ENCODE data around the gene NTN4. TPM values are rescaled to one million over a fixed set of nuclear protein-coding genes. Genes with fewer than 3 reads are reported as not detected.

NTN4 gene
- total RNA-seq, 3 donors from 2014 or later: 0.13 to 0.16 (median 0.16) TPM

DNA sequence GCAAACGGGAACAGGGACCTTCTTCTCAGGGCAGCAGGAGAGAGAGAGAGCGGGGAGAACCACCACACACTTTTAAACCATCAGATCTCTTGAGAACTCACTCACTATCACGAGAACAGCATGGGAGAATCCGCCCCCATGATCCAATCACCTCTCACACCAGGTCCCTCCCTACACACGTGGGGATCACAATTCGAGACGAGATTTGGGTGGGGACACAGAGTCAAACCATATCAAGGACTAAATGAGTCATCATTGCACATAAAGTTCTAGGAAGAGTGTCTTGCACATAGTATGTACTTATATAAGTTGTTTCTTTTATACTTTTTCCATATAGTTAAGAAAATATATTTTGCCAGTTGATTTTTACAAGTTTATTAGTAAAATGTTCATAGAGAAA, 17.6 kb upstream of the NTN4 start:
- Mint-ChIP-seq H3K4me1 (ENCODE audit: low read depth) (peaks cover 9% of the 10 kb centered on the region), H3K9me3 (no peaks in the 10 kb centered on the region), H3K27me3 (ENCODE audit: low read depth) (peaks cover 18% of the 10 kb centered on the region), H3K4me3 (no peak overlapping the region), H3K36me3 (ENCODE audit: insufficient read depth) (no peaks in the 10 kb centered on the region)
- ATAC-seq (no peak), DNase-seq (no peak)

DNA sequence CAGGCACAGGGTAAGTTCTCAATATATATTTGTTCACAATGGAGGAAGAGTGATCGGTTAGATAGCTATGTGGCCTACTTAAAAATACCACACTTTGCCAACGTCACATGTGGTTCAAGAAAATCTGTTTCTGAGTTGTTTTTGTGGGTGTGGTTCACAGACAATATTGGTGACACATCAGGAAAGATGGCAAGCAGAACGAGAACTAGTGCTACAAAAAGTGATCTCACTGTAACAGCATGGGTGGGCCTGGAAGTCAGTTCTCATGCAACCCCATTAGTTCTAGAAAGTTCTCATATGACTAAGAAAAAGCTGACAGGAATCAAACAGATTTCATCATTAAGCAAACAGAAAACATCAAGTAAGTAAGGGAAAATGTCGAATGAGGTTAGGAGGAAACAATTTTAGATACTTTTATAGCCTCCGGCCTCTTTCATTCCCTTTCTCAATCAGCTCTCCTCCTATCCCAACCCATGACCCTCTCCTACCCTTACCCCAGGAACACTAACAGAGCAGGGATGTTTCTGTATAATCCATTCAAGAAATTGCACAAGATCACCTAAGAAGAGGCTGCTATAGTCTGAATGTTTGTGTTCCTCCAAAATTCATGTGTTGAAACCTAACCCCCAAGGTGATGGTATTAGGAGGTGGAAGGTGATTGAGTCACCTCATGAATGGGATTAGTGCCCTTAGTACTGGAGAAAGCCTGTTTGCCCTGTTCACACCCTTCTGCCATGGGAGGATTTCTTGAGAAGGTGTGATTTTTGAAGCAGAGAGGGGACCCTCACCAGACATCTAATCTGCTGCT, 15.5 kb upstream of the NTN4 start:
- peaks cover 11% of the 10 kb centered on the region for H3K27me3 Mint-ChIP-seq (ENCODE audit: low read depth)
- H3K9me3 Mint-ChIP-seq: no peaks in the 10 kb centered on the region
- no peaks in the 10 kb centered on the region for H3K36me3 Mint-ChIP-seq (ENCODE audit: insufficient read depth)
- H3K4me1 Mint-ChIP-seq (ENCODE audit: low read depth): peaks cover 9% of the 10 kb centered on the region
- peak; percentile 27 to 78 for ATAC-seq
- H3K4me3 Mint-ChIP-seq: no peak overlapping the region
- no peak for DNase-seq

DNA sequence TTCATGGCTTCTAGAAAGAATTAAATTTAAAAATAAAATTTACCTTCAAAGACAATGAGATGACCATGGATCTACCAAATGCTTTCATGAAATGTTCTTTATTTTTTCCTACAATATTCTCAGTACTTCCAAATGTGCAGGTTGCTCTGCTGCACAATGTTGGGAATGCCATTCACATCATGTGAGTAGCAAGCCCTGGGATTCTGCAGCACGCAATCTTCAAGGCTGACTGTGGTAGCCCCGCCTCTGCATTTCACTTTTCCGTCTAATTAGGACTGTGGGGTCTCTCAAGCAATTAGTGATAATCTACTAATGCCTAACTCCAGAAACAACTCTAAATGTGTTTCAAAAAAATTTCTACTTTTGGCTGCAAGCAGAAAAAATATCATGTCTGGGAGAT, 13.7 kb upstream of the NTN4 start:
- Mint-ChIP-seq H3K27me3 (ENCODE audit: low read depth) (peaks cover 9% of the 10 kb centered on the region), H3K36me3 (ENCODE audit: insufficient read depth) (no peaks in the 10 kb centered on the region), H3K4me1 (ENCODE audit: low read depth) (peaks cover 9% of the 10 kb centered on the region), H3K9me3 (no peaks in the 10 kb centered on the region), H3K4me3 (no peak overlapping the region)
- ATAC-seq: no peak
- DNase-seq: no peak

- Mint-ChIP-seq H3K27me3 (ENCODE audit: low read depth) (peaks cover 9% of the 10 kb centered on the region), H3K4me1 (ENCODE audit: low read depth) (peaks cover 9% of the 10 kb centered on the region), H3K9me3 (no peaks in the 10 kb centered on the region), H3K4me3 (no peak overlapping the region), H3K36me3 (ENCODE audit: insufficient read depth) (no peaks in the 10 kb centered on the region)
- ATAC-seq: no peak
- no peak for DNase-seq
These were observed 13.3 kb upstream of the NTN4 start for GRCh38 chr12:95803817-95804216.

DNA sequence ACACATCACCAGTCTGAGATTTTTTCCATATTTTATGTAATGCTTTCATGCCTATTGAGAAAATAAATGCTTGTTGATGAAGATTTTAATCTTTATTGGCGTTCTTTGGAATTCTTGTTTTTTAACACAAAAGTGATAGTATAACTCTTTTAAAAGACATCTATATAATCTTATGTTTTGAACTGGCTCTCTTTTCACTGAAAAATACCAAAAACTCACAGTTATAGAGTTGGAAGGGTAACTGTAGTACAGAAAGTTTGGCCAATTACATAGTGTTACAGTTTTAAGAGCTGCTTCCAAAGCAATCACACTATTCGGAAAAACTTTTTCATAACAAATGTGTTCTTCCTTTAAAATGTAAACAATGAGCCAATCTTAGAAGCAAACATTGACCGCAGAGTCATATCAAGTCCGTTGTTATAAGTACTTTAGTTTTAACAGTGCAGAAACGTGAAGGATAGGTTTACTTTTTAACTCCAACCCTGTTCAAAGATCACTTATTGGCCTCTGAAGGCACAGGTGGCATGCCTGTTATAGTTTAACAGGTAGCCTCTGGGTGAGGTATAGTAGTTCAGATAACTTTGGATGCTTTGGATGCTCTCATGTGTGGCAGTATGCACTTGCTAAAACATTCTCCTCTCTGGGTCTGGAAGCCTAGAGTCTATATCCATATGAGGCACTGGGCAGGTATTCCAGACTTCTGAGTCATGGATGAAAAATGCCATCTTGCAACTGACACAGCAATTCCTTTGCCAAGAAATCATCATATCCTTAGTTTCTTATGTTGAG, 12.1 kb upstream of the NTN4 start:
- no peaks in the 10 kb centered on the region for H3K36me3 Mint-ChIP-seq (ENCODE audit: insufficient read depth)
- H3K4me1 Mint-ChIP-seq (ENCODE audit: low read depth): peaks cover 9% of the 10 kb centered on the region
- H3K9me3 Mint-ChIP-seq: no peaks in the 10 kb centered on the region
- ATAC-seq (no peak), DNase-seq (no peak)
- peaks cover 5% of the 10 kb centered on the region for H3K27me3 Mint-ChIP-seq (ENCODE audit: low read depth)
- H3K4me3 Mint-ChIP-seq: no peak overlapping the region

GRCh38 chr12:95796982-95797289, 6.4 kb upstream of the NTN4 start:
- H3K36me3 Mint-ChIP-seq (ENCODE audit: insufficient read depth): no peaks in the 10 kb centered on the region
- H3K4me1 Mint-ChIP-seq (ENCODE audit: low read depth): peaks cover 3% of the 10 kb centered on the region
- no peak overlapping the region for H3K4me3 Mint-ChIP-seq
- DNase-seq (no peak), ATAC-seq (no peak)
- H3K27me3 Mint-ChIP-seq (ENCODE audit: low read depth): peaks cover 30% of the 10 kb centered on the region
- H3K9me3 Mint-ChIP-seq: no peaks in the 10 kb centered on the region

GRCh38 chr12:95796225-95796981, 5.8 kb upstream of the NTN4 start:
- peaks cover 4% of the 10 kb centered on the region for H3K4me1 Mint-ChIP-seq (ENCODE audit: low read depth)
- H3K4me3 Mint-ChIP-seq: no peak overlapping the region

DNA sequence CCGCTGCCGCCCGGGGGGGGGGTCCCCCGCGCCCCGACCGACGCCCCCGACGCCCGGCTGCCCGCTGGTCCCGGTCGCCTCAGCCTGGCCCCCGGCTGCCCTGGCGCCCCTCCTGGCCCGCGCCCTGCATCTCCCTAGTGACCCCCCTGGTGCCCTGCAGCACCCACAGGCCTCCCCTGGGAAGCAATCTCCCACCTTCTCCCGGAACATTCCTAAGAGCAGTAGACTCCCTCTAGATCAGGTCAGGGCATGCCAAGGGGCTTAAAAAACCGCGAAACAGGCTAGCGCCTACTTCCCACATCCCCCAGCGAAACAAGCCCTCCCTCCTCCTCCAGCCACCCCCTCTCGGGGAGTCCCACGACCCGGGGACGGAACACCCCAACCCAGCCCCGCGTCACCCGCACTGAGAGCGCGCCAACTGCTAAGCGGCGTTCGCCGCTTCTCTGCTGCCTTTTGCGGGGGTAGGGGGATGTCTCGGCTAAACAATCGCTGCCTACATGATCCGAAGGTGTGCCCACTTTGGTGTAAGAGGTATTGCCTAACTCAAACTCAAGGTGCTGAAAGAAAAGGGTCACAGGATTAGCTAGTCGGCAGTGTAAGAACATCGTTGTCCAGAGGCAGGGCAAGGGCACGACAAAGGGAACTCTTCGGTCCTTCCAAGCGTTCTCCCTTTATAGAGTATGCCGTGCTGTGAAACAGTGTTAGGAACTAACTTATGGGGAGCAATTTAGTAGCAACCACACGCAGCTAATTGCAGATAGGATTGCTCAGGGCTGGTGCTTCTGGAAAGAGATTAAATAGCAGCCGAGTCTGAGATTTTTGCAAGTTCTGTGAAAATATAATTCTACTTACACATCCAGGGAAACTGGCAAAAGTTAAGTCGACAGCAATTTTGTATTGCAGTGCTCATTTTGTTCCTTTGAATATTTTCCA, 619 bp upstream of the NTN4 start:
- Mint-ChIP-seq H3K4me3 (peak overlapping the region; percentile 81), H3K36me3 (ENCODE audit: insufficient read depth) (no peaks in the 10 kb centered on the region), H3K27me3 (ENCODE audit: low read depth) (peaks cover 54% of the 10 kb centered on the region), H3K4me1 (ENCODE audit: low read depth) (peaks cover 14% of the 10 kb centered on the region), H3K9me3 (no peaks in the 10 kb centered on the region)
- ATAC-seq (peak; percentile 46 to 52), DNase-seq (peak; percentile 10)

More at GRCh38 chr12:95796225-95796981, 5.8 kb upstream of the NTN4 start:
- DNase-seq (no peak), ATAC-seq (no peak)
- H3K9me3 Mint-ChIP-seq: no peaks in the 10 kb centered on the region
- H3K36me3 Mint-ChIP-seq (ENCODE audit: insufficient read depth): no peaks in the 10 kb centered on the region
- peaks cover 35% of the 10 kb centered on the region for H3K27me3 Mint-ChIP-seq (ENCODE audit: low read depth)

GRCh38 chr12:95789126-95790032, 1.2 kb downstream of the NTN4 start:
- no peaks in the 10 kb centered on the region for H3K9me3 Mint-ChIP-seq
- ATAC-seq (peak; percentile 16 to 20), DNase-seq (no peak)
- H3K4me3 Mint-ChIP-seq: peak overlapping the region; percentile 74
- H3K4me1 Mint-ChIP-seq (ENCODE audit: low read depth): peaks cover 14% of the 10 kb centered on the region
- H3K27me3 Mint-ChIP-seq (ENCODE audit: low read depth): peaks cover 48% of the 10 kb centered on the region
- H3K36me3 Mint-ChIP-seq (ENCODE audit: insufficient read depth): no peaks in the 10 kb centered on the region

- no peaks in the 10 kb centered on the region for H3K9me3 Mint-ChIP-seq
- no peaks in the 10 kb centered on the region for H3K36me3 Mint-ChIP-seq (ENCODE audit: insufficient read depth)
- ATAC-seq (no peak), DNase-seq (no peak)
- H3K27me3 Mint-ChIP-seq (ENCODE audit: low read depth): peaks cover 46% of the 10 kb centered on the region
- peaks cover 14% of the 10 kb centered on the region for H3K4me1 Mint-ChIP-seq (ENCODE audit: low read depth)
- H3K4me3 Mint-ChIP-seq: no peak overlapping the region
These were observed 1.9 kb downstream of the NTN4 start for GRCh38 chr12:95788637-95789036.

DNA sequence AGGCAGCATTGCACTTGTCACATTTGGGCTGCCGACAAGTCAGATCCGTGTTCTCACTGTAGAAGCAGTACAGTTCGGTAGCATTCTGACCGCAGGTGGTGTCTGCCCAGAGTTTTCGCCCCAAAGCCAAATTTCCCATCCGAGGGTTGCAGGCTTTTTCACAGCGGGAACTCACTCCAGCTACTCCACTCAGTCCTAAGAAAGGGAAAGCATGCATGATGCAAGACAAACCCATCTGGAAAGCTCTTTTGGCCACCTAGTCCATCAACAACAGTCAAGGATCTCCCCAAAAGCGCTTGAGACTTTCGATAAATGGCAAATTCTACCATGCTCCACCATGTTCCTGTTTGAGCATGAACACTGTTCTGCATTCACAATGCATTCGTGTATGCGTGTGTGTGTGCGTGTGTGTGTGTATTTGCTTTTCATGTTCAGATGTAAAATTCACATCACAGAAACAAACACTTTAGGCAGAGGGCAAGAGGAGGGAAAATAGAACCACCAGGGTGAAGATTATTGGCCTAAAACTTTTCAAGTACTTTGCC, 3.2 kb downstream of the NTN4 start:
- Mint-ChIP-seq H3K4me3 (no peak overlapping the region), H3K36me3 (ENCODE audit: insufficient read depth) (no peaks in the 10 kb centered on the region), H3K4me1 (ENCODE audit: low read depth) (peaks cover 14% of the 10 kb centered on the region), H3K9me3 (no peaks in the 10 kb centered on the region), H3K27me3 (ENCODE audit: low read depth) (peaks cover 42% of the 10 kb centered on the region)
- DNase-seq: no peak
- no peak for ATAC-seq

- H3K4me3 Mint-ChIP-seq: no peak overlapping the region
- ATAC-seq (no peak), DNase-seq (no peak)
- no peaks in the 10 kb centered on the region for H3K9me3 Mint-ChIP-seq
- peaks cover 7% of the 10 kb centered on the region for H3K4me1 Mint-ChIP-seq (ENCODE audit: low read depth)
- peaks cover 28% of the 10 kb centered on the region for H3K27me3 Mint-ChIP-seq (ENCODE audit: low read depth)
- H3K36me3 Mint-ChIP-seq (ENCODE audit: insufficient read depth): no peaks in the 10 kb centered on the region
These were observed 5.6 kb downstream of the NTN4 start for GRCh38 chr12:95784915-95785314.

DNA sequence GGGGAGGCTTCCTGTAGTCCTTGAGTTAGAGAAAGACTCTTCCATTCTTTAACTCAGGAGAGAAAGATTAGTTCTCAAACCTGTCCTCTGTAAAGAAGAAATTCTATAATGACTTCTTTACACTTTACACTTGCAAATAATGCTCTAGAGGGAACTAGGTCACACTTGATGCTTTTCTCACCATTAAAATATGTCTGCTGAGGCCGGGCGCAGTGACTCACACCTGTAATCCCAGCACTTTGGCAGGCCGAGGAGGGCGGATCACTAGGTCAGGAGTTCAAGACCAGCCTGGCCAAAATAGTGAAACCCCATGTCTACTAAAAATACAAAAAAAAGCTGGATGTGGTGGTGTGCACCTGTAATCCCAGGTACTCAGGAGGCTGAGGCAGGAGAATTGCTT, 6.3 kb downstream of the NTN4 start:
- H3K9me3 Mint-ChIP-seq: no peaks in the 10 kb centered on the region
- no peaks in the 10 kb centered on the region for H3K36me3 Mint-ChIP-seq (ENCODE audit: insufficient read depth)
- no peak for DNase-seq
- no peak for ATAC-seq
- H3K4me1 Mint-ChIP-seq (ENCODE audit: low read depth): peaks cover 2% of the 10 kb centered on the region
- no peak overlapping the region for H3K4me3 Mint-ChIP-seq
- peaks cover 23% of the 10 kb centered on the region for H3K27me3 Mint-ChIP-seq (ENCODE audit: low read depth)
